Iris pigment epithelial cell (primary cell): ENCODE data around the gene SURF4.
"Not testable (repeated sequence)": the region's sequence is repeated elsewhere in the genome, so short reads cannot be mapped to it uniquely, and the experiment has no call there.

ENCODE experiments used
- DNase-seq: peaks from one replicate; pipeline ENCODE4 v3.0.0-alpha.2; 2011; ENCODE audit warnings: low read depth

The SURF4 gene

GRCh38 chr9:133397370-133397769 lies 21.5 kb upstream of the SURF4 start:
- DNase-seq: no peak

- no peak for DNase-seq
These were observed 21.1 kb upstream of the SURF4 start for GRCh38 chr9:133396952-133397351.

GRCh38 chr9:133394687-133395271 lies 18.9 kb upstream of the SURF4 start:
- no peak for DNase-seq

GRCh38 chr9:133393399-133393798 lies 17.5 kb upstream of the SURF4 start:
- DNase-seq: no peak

DNA sequence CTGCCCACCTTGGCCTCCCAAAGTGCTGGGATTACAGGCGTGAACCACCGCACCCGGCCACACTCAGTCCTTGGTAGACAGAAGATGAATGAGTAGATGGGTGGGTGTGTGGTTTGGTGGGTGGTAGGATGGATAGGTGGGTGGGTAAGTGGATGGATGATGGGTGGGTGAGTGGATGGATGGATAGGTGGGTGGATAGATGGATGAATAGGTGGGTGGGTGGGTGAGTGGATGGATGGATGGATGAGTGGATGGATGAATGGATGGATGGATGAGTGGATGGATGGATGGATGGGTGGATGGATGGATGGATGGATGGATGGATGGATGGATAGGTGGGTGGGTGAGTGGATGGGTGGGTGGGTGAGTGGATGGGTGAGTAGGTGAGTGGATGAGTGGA lies 16.4 kb upstream of the SURF4 start:
- DNase-seq: not testable (repeated sequence)

- DNase-seq: not testable (repeated sequence)
These were observed 15.6 kb upstream of the SURF4 start for GRCh38 chr9:133391449-133391848.

- DNase-seq: no peak
These were observed 14.9 kb upstream of the SURF4 start for GRCh38 chr9:133390713-133391112.

- no peak for DNase-seq
These were observed 13.7 kb upstream of the SURF4 start for GRCh38 chr9:133389562-133389961.

DNA sequence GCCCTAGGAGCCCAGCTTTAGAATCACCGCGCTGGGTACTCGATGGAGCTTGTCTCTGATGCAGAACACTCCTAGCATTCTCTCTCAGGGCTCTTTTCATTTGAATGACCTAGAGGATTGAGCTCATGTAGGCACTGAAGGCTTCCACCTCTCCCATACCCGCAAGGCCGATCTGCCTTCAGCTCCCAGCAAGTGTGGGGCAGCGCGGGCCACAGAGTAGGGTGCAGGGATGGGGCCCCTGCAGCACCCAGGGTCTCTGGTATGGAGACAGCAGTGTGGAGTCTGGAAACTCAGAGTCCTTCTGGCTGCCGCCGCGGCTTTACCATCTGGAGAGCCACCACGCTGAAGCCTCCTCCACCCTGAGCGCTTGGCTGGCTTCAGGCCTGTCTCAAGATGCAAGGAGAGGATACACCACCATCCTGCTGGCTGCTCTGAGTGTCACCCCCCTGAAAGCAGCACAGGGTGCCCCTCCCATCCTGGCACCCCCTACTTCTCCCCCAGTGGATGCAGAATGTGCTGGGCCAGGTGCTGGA lies 13.2 kb upstream of the SURF4 start:
- DNase-seq: no peak

GRCh38 chr9:133387680-133388079 lies 11.8 kb upstream of the SURF4 start:
- no peak for DNase-seq

GRCh38 chr9:133386338-133386737 lies 10.5 kb upstream of the SURF4 start:
- no peak for DNase-seq

GRCh38 chr9:133385452-133385851 lies 9.6 kb upstream of the SURF4 start:
- no peak for DNase-seq

DNA sequence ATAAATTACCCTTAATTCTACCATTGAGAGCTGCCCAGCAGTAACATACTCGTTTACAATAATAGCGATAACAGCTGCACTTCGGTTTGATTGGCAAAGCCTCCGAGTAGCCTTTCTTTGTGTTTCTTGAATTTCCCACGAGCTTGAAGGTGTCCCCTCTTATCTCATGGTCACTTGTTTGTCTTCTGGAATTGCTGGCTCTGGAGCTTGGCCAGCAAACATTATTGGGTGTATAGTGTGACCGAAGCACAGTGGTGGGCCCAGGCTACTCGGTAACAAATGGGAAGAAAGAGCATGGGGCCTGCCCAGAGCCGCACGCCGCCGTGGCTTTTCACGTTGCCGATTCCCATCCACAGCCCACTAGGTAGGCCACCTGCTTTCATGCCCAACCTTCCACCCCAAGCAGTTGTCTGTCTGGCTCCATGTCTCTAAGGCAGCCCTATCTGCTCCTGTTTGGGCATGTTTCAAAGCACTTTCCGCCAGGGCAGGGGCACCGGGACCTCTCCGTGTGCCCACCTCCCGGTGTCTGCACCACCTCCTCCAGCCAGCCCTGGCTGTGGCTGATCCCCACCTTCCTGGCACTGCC lies 9.0 kb upstream of the SURF4 start:
- no peak for DNase-seq

- no peak for DNase-seq
These were observed 7.6 kb upstream of the SURF4 start for GRCh38 chr9:133383438-133383837.

DNA sequence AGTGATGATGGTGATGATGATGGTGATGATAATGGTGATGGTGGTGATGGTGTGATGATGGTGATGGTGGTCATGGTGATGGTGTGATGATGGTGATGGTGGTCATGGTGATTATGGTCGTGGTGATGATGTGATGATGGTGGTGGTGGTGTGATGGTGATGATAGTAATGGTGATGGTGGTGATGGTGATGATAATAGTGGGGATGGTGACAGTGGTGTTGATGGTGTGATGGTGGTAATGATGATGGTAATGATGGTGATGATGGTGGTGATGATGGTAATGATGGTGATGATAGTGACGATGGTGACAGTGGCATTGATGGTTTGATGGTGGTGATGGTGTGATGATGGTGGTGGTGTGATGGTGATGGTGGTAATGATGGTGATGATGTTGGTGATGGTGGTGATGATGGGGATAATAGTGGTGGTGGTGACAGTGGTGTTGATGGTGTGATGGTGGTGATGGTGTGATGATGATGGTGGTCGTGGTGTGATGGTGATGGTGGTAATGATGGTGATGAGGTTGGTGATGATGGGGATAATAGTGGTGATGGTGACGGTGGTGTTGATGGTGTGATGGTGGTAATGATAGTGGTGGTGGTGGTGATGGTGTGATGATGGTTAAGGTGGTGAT lies 6.8 kb upstream of the SURF4 start:
- DNase-seq: no peak

DNA sequence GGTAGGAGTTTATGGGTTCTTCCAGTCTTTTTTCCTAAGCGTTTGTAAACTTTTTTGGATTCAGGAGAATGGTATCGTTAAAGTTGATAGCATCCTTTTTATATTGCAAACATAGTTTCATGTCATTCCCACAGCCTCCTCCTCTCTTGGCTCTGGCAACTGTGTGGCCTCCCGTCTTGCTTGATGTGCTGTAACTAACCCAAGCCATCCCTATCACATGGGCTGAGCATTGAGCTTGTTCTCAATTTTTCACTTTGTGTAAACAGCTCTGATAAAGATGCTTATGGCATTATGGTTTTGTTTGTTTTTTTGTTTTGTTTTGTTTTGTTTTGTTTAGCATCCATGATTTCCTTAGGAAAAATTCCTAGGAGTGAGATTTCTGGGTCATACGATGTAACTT lies 4.9 kb upstream of the SURF4 start:
- DNase-seq: no peak

DNA sequence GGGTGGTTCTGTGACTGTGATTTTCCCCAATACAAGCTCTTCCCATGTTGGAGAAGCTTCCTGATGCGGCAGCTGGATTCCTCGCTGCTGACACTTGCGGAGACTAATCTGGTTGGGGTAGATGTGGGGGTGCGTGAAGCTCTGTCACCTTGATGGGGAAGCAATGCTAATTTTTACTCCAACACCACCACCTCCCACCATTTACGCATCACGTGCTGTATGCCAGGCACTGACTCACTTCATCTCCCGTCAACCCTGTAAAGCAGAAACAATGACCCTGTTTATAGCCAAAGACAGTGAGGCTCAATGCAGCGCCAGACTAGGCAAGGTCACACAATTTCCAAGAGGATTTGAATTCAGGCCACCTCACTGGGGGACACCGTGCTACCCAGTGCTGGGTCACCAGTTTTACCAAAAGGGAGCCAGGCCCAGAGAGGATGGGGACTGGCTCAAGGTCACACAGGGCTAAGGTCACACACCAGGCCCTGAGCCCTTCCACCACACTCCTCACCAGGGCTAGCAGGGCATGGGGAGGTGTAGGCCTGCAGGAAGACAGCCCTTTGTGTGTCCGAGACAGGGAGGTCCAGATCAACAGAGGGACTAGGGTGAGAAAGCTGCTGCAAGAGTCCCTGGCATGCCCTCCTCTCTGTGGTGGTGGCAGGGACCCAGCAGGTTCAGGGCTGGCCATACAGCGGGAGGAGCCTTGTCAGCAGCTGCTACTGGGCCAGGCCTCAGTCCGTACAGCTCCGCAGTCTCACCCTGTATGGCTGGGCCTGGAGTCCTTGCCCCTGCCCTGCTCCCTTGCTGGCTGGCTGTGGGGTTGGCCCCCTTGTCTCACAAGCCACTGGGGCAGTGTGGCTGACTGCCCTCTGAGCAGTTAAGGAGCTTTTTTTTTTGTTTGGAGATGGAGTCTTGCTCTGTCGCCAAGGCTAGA lies 3.6 kb upstream of the SURF4 start:
- no peak for DNase-seq

- no peak for DNase-seq
These were observed 2.6 kb upstream of the SURF4 start for GRCh38 chr9:133378408-133378962.

GRCh38 chr9:133377721-133378216 lies 1.9 kb upstream of the SURF4 start:
- DNase-seq: peak; percentile 26

GRCh38 chr9:133377280-133377679 lies 1.4 kb upstream of the SURF4 start:
- DNase-seq: not testable (repeated sequence)

DNA sequence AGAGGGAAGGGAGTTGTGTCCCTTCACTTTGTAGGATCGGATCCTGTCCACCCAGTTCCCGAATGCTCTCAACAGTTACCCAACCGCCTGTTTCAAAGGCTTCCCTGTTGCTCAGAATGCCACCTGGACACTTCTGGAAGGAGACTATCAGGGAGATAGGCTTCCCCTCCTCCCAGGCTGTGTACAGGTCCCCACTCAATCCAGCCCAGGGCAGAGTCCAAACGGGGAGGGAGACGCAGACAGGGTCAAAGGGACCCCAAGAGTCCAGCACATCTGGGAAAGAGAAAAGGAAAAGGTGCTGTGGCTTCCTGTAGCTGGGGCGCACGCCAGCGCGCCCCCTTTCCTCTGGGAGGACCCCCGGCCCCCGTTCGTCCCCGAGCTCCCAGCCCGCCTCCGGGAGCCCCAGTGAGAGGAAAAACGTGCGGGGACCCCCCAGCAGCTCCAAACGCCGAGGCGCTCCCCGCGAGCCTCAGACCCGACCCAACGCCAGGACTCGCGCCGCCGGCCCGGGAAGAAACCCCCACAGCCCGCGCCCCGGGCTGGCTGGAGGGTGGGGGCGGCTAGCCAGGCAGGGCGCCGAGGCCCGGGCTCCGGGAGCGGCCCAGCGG lies 640 bp downstream of the SURF4 start:
- peak; percentile 46 for DNase-seq
